K562 (cell line): ENCODE results near the gene PRKG1. TPM values are rescaled to one million over a fixed set of nuclear protein-coding genes. Genes with fewer than 3 reads are reported as not detected.

Experiments
- ATAC-seq: fragments of 200-7000 bp; cut with Tn5 transposase; 3 replicates; pipeline ENCODE4 v1.9.1; 2020; ENCODE audit warnings: moderate library complexity
- BruUV-seq: library from RNA; stranded (reverse); fragments of 400-500 nt; replicated peaks from 2 replicates; lab custom pipeline; 2021; lab: Mats Ljungman, UMichigan
- CTCF ChIA-PET: fragments of 300-600 bp; formaldehyde crosslinking; extraction: SDS; loops from one replicate; lab custom pipeline; 2021; ENCODE audit warnings: low intra/inter-chr PET ratio; lab: Yijun Ruan, JAX
- POLR2A ChIA-PET: fragments of 300-600, 350-650 bp; sonication (Branson Sonifier 250); formaldehyde crosslinking; extraction: SDS; loops from one replicate; lab custom pipeline; 2021; ENCODE audit warnings: antibody characterized with exemption, inconsistent platforms; lab: Yijun Ruan, JAX
- DNase-seq, 4 experiments: peaks; one replicate each; pipeline versions ENCODE4 v3.0.0 to v3.0.0-alpha.2; 2011 to 2018; ENCODE audit warnings: low spot score in 3 of 4, mixed read lengths in 3 of 4; ENCODE audit errors: extremely low read depth in 1 of 4
- FAIRE-seq: peaks from 2 replicates; lab custom pipeline; 2011; peaks lifted over from hg19 to GRCh38; lab: Jason Lieb, UNC
- H2AFZ ChIP-seq: 2 replicates; pipeline ENCODE4 v1.6.0; 2011; ENCODE audit warnings: low read depth, low read length, control low read depth, inconsistent platforms
- H3K27ac ChIP-seq: fragments of 200-600 bp; 3 replicates; pipeline ENCODE4 v1.8.0; 2011; ENCODE audit warnings: low read depth, mild to moderate bottlenecking, control low read depth, inconsistent platforms, low read length, moderate library complexity, mixed read lengths; ENCODE audit errors: extremely low read depth
- H3K27me3 ChIP-seq, 2 experiments: fragments of 300-600 bp in 1 of 2; 2 replicates in 1 of 2; 3 replicates in 1 of 2; pipeline versions ENCODE4 v1.6.0 to v1.8.0; 2011; ENCODE audit warnings: inconsistent platforms in 2 of 2, low read length in 2 of 2, mild to moderate bottlenecking in 1 of 2, mixed read lengths in 1 of 2, moderate library complexity in 1 of 2; ENCODE audit not compliant: control insufficient read depth in 2 of 2, insufficient read depth in 2 of 2
- H3K36me3 ChIP-seq: fragments of 300-600 bp; 3 replicates; pipeline ENCODE4 v1.8.0; 2011; ENCODE audit warnings: mild to moderate bottlenecking, low read length, inconsistent platforms; ENCODE audit not compliant: control insufficient read depth, insufficient read depth
- H3K4me1 ChIP-seq, 2 experiments: fragments of 200-600 bp in 1 of 2; replicated peaks in 1 of 2; 2 replicates in 1 of 2; 3 replicates in 1 of 2; pipeline versions ENCODE4 v1.5.1 to v1.8.0; 2011; ENCODE audit warnings: inconsistent platforms in 2 of 2, low read length in 2 of 2, mild to moderate bottlenecking in 1 of 2, mixed read lengths in 1 of 2, moderate library complexity in 1 of 2; ENCODE audit not compliant: control insufficient read depth in 2 of 2, insufficient read depth in 2 of 2
- H3K4me2 ChIP-seq: 2 replicates; pipeline ENCODE4 v1.6.1; 2011; ENCODE audit warnings: low read length, control low read depth, inconsistent platforms, mixed read lengths; ENCODE audit not compliant: insufficient read depth
- H3K4me3 ChIP-seq: fragments of 200-600 bp; sonication (generic), shearing (Covaris generic); 2 replicates; pipeline ENCODE4 v1.5.1; 2016; ENCODE audit warnings: control low read depth, inconsistent platforms
- H3K79me2 ChIP-seq: fragments of 200-600 bp; 3 replicates; pipeline ENCODE4 v1.8.0; 2011; ENCODE audit warnings: low read length, inconsistent platforms; ENCODE audit not compliant: control insufficient read depth, insufficient read depth
- H3K9ac ChIP-seq, 2 experiments: 2 replicates each; pipeline versions ENCODE4 v1.6.0 to v1.6.1; 2011; ENCODE audit warnings: low read depth in 2 of 2, low read length in 2 of 2, control low read depth in 1 of 2, inconsistent platforms in 1 of 2, mild to moderate bottlenecking in 1 of 2, mixed read lengths in 1 of 2; ENCODE audit not compliant: insufficient read depth in 1 of 2
- H3K9me1 ChIP-seq: one replicate; pipeline ENCODE4 v1.6.0; 2011; ENCODE audit warnings: inconsistent platforms, mild to moderate bottlenecking, low read length, moderate library complexity; ENCODE audit not compliant: control insufficient read depth, insufficient read depth
- H3K9me3 ChIP-seq: replicated peaks from 2 replicates; pipeline ENCODE4 v1.5.1; 2011; ENCODE audit warnings: low read depth, low read length, inconsistent platforms; ENCODE audit not compliant: control insufficient read depth, insufficient read depth
- H4K20me1 ChIP-seq: replicated peaks from 2 replicates; pipeline ENCODE4 v1.6.1; 2011; ENCODE audit warnings: low read length, inconsistent platforms, mixed read lengths; ENCODE audit not compliant: control insufficient read depth, insufficient read depth
- ELF4 ChIP-seq: fragments of 450-650 bp; formaldehyde crosslinking; IDR thresholded peaks from 2 replicates; pipeline ENCODE4 v1.4.0; 2022; ENCODE audit warnings: missing genetic modification characterization
- KDM5B ChIP-seq: fragments of 200-600 bp; sonication (generic); IDR thresholded peaks from 2 replicates; pipeline ENCODE4 v1.6.1; 2012; ENCODE audit warnings: low read depth, mild to moderate bottlenecking, moderate library complexity, low read length, control low read depth, inconsistent platforms; ENCODE audit not compliant: insufficient replicate concordance
- LARP7 ChIP-seq: fragments of 450-650 bp; IDR thresholded peaks from 2 replicates; pipeline ENCODE4 v1.6.1; 2016
- MLLT1 ChIP-seq, 2 experiments: fragments of 450-650 bp; IDR thresholded peaks; 2 replicates each; pipeline ENCODE4 v1.6.1; 2016
- PHF20 ChIP-seq: fragments of 450-650 bp; IDR thresholded peaks from 2 replicates; pipeline ENCODE4 v1.6.1; 2018; ENCODE audit not compliant: partially characterized antibody
- TRIM24 ChIP-seq, 2 experiments: fragments of 450-650 bp; IDR thresholded peaks; 2 replicates each; pipeline ENCODE4 v1.6.1; 2016
- WGBS: fragments of 100-300 bp; shearing (Covaris generic); methylation state at CpG from one replicate; pipeline ENCODE4 v1.1.6; 2016; ENCODE audit warnings: low coverage, mixed read lengths; ENCODE audit not compliant: insufficient coverage; ENCODE audit errors: missing lambda C conversion rate; 5-methylcytosine and 5-hydroxymethylcytosine counted together
- in situ Hi-C: fragments of 300-500 bp; cut with MboI; formaldehyde crosslinking; loops from 4 replicates; pipeline ENCODE4 v1.15.0; 2018; ENCODE audit warnings: inconsistent platforms, mixed read lengths
- intact Hi-C: fragments of 100-400 bp; cut with micrococcal nuclease; formaldehyde crosslinking; loops from 2 replicates; pipeline ENCODE4 v1.14.2; 2022
- polyA plus RNA-seq, 8 experiments: library from polyadenylated mRNA; depleted of rRNA in 4 of 8; stranded (reverse) in 5 of 8; unstranded in 3 of 8; fragments of >200 nt; fragmentation: Nextera tagmentation in 2 of 8; fragmentation: Illumina TruSeq in 1 of 8; extraction: Ambion mirVana in 2 of 8; extraction: Trizol in 1 of 8; gene quantifications; 2 replicates each; pipeline versions ENCODE4 v1.2.1 to v1.2.3, GENCODE V29; 2011 to 2014; ENCODE audit warnings: inconsistent platforms in 1 of 8, missing spikeins in 1 of 8
- total RNA-seq, 7 experiments: library from RNA; depleted of rRNA in 6 of 7; stranded (reverse); fragments of >200 nt in 6 of 7; fragmentation: Illumina TruSeq in 2 of 7; extraction: Trizol in 2 of 7; gene quantifications; 2 replicates each; pipeline versions ENCODE4 v1.2.1 to v1.2.3, GENCODE V29; 2011 to 2021; ENCODE audit warnings: low replicate concordance in 1 of 7

PRKG1 gene
- total and polyA plus RNA-seq, 9 of the 15 experiments (the other 6 are each of a cell fraction or from before 2014, with no cell fraction given): 0.22 TPM; not detected in 8

GRCh38 chr10:51767103-51767763 lies 692.9 kb downstream of the PRKG1 start:
- Histone ChIP-seq H3K27me3 (no peaks in the 10 kb centered on the region), H3K9me3 (no peaks in the 10 kb centered on the region), H3K36me3 (no peaks in the 10 kb centered on the region), H3K4me3 (no peak overlapping the region), H2AFZ (no peak overlapping the region), H3K9ac (no peak overlapping the region), H3K9me1 (no peaks in the 10 kb centered on the region), H3K4me2 (no peak overlapping the region), H3K79me2 (no peaks in the 10 kb centered on the region), H3K27ac (no peak overlapping the region)
- BruUV-seq: no TSS peak
- no peak for DNase-seq
- in situ Hi-C loops (no loop called here), intact Hi-C loops (no loop called here)
- CTCF ChIA-PET: no interaction called here
- POLR2A ChIA-PET: no interaction called here
- no peak for FAIRE-seq
- WGBS: 2% methylated on average over 3 of the region's 3 CpGs
- no peak for ATAC-seq
- TF ChIP-seq LARP7: no peak
- TF ChIP-seq, all 486 proteins: peak for 0
- H3K4me1 ChIP-seq: no peaks in the 10 kb centered on the region
- no peaks in the 10 kb centered on the region for H4K20me1 ChIP-seq

- H4K20me1 ChIP-seq: no peaks in the 10 kb centered on the region
- H3K36me3 ChIP-seq: no peaks in the 10 kb centered on the region
- BruUV-seq: no TSS peak
- TF ChIP-seq ELF4 (CRISPR knock-in tag): no peak
- no peak for TF ChIP-seq TRIM24 (IDR thresholded peaks at IDR 0.05)
- no peak for TF ChIP-seq KDM5B
- TF ChIP-seq MLLT1 (IDR thresholded peaks at IDR 0.05): no peak
- no peak for TF ChIP-seq PHF20
- H3K4me1 ChIP-seq: no peaks in the 10 kb centered on the region
- H3K9me3 ChIP-seq: no peaks in the 10 kb centered on the region
- no peak overlapping the region for H3K4me3 ChIP-seq
- DNase-seq: no peak
- no peak overlapping the region for H3K9ac ChIP-seq
- intact Hi-C loops: no loop called here
- POLR2A ChIA-PET: no interaction called here
- ATAC-seq: no peak
- no peaks in the 10 kb centered on the region for H3K79me2 ChIP-seq
- CTCF ChIA-PET: no interaction called here
- in situ Hi-C loops: no loop called here
- H2AFZ ChIP-seq: no peak overlapping the region
- no peak overlapping the region for H3K27ac ChIP-seq
- H3K27me3 ChIP-seq: no peaks in the 10 kb centered on the region
- H3K4me2 ChIP-seq: no peak overlapping the region
- 0% methylated on average over 4 of the region's 4 CpGs for WGBS
- no peaks in the 10 kb centered on the region for H3K9me1 ChIP-seq
- FAIRE-seq: no peak
Observed at GRCh38 chr10:51768886-51769465, 694.7 kb downstream of the PRKG1 start.
